Peyer's patch (tissue), 4 donors: ENCODE data around the gene NBPF12. TPM values are rescaled to one million over a fixed set of nuclear protein-coding genes. Genes with fewer than 3 reads are reported as not detected.
"Not testable (repeated sequence)": the region's sequence is repeated elsewhere in the genome, so short reads cannot be mapped to it uniquely, and the experiment has no call there.

Experiments used
- DNase-seq, 3 donors: peaks; one replicate each; pipeline ENCODE4 v3.0.0-alpha.2; 2017 to 2019
- H3K27ac ChIP-seq, 4 donors: fragments of 200-600 bp; sonication (generic); one replicate each; pipeline ENCODE4 v1.5.1; 2016 to 2019
- H3K27me3 ChIP-seq, 2 donors: fragments of 200-600 bp; sonication (generic); one replicate each; pipeline ENCODE4 v1.5.1; 2019
- H3K36me3 ChIP-seq, 3 donors: fragments of 200-600 bp; sonication (generic); one replicate each; pipeline ENCODE4 v1.5.1; 2016 to 2019
- H3K4me1 ChIP-seq, 4 donors: fragments of 200-600 bp; sonication (generic); one replicate each; pipeline ENCODE4 v1.5.1; 2016 to 2019
- H3K4me3 ChIP-seq, 4 donors: fragments of 200-600 bp; sonication (generic); 1 replicate in 3 of 4; 2 replicates in 1 of 4; pipeline ENCODE4 v1.5.1; 2016 to 2019; ENCODE audit warnings: mild to moderate bottlenecking in 1 of 4
- H3K9me3 ChIP-seq, 4 donors: fragments of 200-600 bp; sonication (generic); one replicate each; pipeline ENCODE4 v1.5.1; 2016 to 2019; ENCODE audit warnings: mild to moderate bottlenecking in 1 of 4
- total RNA-seq, 4 donors: library from RNA; depleted of rRNA; stranded (reverse); fragments of >200 nt; gene quantifications; one replicate each; pipeline ENCODE4 v1.1.0, GENCODE V29; 2016

The NBPF12 gene
- 10 to 100 TPM in 3 of 4 donors, 1 to 10 TPM in 1; 9.3 to 60.2 (median 25.7) TPM for total RNA-seq

- H3K36me3 ChIP-seq, H3K27me3 ChIP-seq, H3K4me1 ChIP-seq, H3K9me3 ChIP-seq: not testable (repeated sequence)
- DNase-seq = peak; percentile 83 to 93 (median 83)
- peak within 1 kb of the TSS; percentile 72 to 85 (median 78) for H3K4me3 ChIP-seq
- peak within 1 kb of the TSS; percentile 86 to 87 (median 87) for H3K27ac ChIP-seq
Measured at GRCh38 chr1:146938242-146938902, at the start of gene NBPF12. NBPF12 (plus strand) TSS chr1:146938324; CDS start chr1:146960144, 21,820 bp downstream.

- H3K4me1 ChIP-seq, H3K27me3 ChIP-seq, DNase-seq, H3K9me3 ChIP-seq, H3K36me3 ChIP-seq, H3K27ac ChIP-seq, H3K4me3 ChIP-seq: not testable (repeated sequence)
Measured at GRCh38 chr1:146891355-146891754, 46.8 kb upstream of the NBPF12 start.

- H3K36me3 ChIP-seq, H3K4me1 ChIP-seq, DNase-seq, H3K27me3 ChIP-seq, H3K9me3 ChIP-seq, H3K27ac ChIP-seq, H3K4me3 ChIP-seq: not testable (repeated sequence)
Measured at GRCh38 chr1:146892331-146892730, 45.8 kb upstream of the NBPF12 start.

- H3K27ac ChIP-seq, H3K9me3 ChIP-seq, H3K36me3 ChIP-seq, H3K4me1 ChIP-seq, H3K4me3 ChIP-seq, DNase-seq, H3K27me3 ChIP-seq: not testable (repeated sequence)
Measured at GRCh38 chr1:146907565-146908261, 30.4 kb upstream of the NBPF12 start.

- not testable (repeated sequence) for DNase-seq, H3K27me3 ChIP-seq, H3K36me3 ChIP-seq, H3K4me1 ChIP-seq, H3K4me3 ChIP-seq, H3K9me3 ChIP-seq, H3K27ac ChIP-seq
Measured at GRCh38 chr1:146912975-146913374, 25.1 kb upstream of the NBPF12 start.

- not testable (repeated sequence) for DNase-seq, H3K9me3 ChIP-seq, H3K36me3 ChIP-seq, H3K27me3 ChIP-seq, H3K4me3 ChIP-seq, H3K4me1 ChIP-seq, H3K27ac ChIP-seq
Measured at GRCh38 chr1:146920811-146921210, 17.3 kb upstream of the NBPF12 start.

GRCh38 chr1:146922614-146923013 lies 15.5 kb upstream of the NBPF12 start:
- not testable (repeated sequence) for H3K4me1 ChIP-seq, H3K27me3 ChIP-seq, H3K27ac ChIP-seq, H3K9me3 ChIP-seq, H3K36me3 ChIP-seq, DNase-seq, H3K4me3 ChIP-seq

- H3K4me1 ChIP-seq, H3K4me3 ChIP-seq, H3K9me3 ChIP-seq, H3K27ac ChIP-seq, H3K36me3 ChIP-seq, H3K27me3 ChIP-seq, DNase-seq: not testable (repeated sequence)
Measured at GRCh38 chr1:146924106-146924505, 14.0 kb upstream of the NBPF12 start.

GRCh38 chr1:146926413-146926812 lies 11.7 kb upstream of the NBPF12 start:
- H3K9me3 ChIP-seq, H3K27ac ChIP-seq, H3K36me3 ChIP-seq, DNase-seq, H3K27me3 ChIP-seq, H3K4me1 ChIP-seq, H3K4me3 ChIP-seq: not testable (repeated sequence)

- H3K4me1 ChIP-seq, H3K9me3 ChIP-seq, DNase-seq, H3K36me3 ChIP-seq, H3K27me3 ChIP-seq, H3K4me3 ChIP-seq, H3K27ac ChIP-seq: not testable (repeated sequence)
Measured at GRCh38 chr1:146930225-146930624, 7.9 kb upstream of the NBPF12 start.

- not testable (repeated sequence) for DNase-seq, H3K36me3 ChIP-seq, H3K9me3 ChIP-seq
Measured at GRCh38 chr1:146934390-146935223, 3.5 kb upstream of the NBPF12 start.

GRCh38 chr1:146937462-146937861 lies 662 bp upstream of the NBPF12 start:
- not testable (repeated sequence) for H3K27me3 ChIP-seq
- peak in 1 of 3 donors; percentile 48 for DNase-seq

More at GRCh38 chr1:146934390-146935223, 3.5 kb upstream of the NBPF12 start:
- not testable (repeated sequence) for H3K4me3 ChIP-seq, H3K4me1 ChIP-seq, H3K27ac ChIP-seq, H3K27me3 ChIP-seq

GRCh38 chr1:146938927-146939786 lies 1.0 kb downstream of the NBPF12 start:
- not testable (repeated sequence) for H3K4me1 ChIP-seq, H3K9me3 ChIP-seq, H3K36me3 ChIP-seq, H3K27me3 ChIP-seq
- peak overlapping the region; percentile 86 to 87 (median 87) for H3K27ac ChIP-seq
- H3K4me3 ChIP-seq = peak overlapping the region; percentile 72 to 85 (median 78)
- DNase-seq = peak; percentile 24 to 68 (median 68)

More at GRCh38 chr1:146937462-146937861, 662 bp upstream of the NBPF12 start:
- not testable (repeated sequence) for H3K27ac ChIP-seq, H3K4me3 ChIP-seq, H3K36me3 ChIP-seq, H3K4me1 ChIP-seq, H3K9me3 ChIP-seq

- H3K36me3 ChIP-seq, H3K9me3 ChIP-seq, H3K4me3 ChIP-seq, DNase-seq, H3K4me1 ChIP-seq, H3K27me3 ChIP-seq, H3K27ac ChIP-seq: not testable (repeated sequence)
Measured at GRCh38 chr1:146940293-146940692, 2.2 kb downstream of the NBPF12 start.
